Transverse colon (tissue), 3 donors: ENCODE measurements around the gene HS3ST3A1.

Experiments used
- POLR2A ChIP-seq: fragments of 450-650 bp; IDR thresholded peaks from one replicate; pipeline ENCODE4 v1.6.1; 2016; ENCODE audit warnings: antibody characterized with exemption, mild to moderate bottlenecking, moderate library complexity
- TF ChIP-seq, protein P1 (sequence below), 5 experiments: fragments of 200-600 bp in 3 of 5; fragments of 450-650 bp in 2 of 5; sonication (generic) in 3 of 5; IDR thresholded peaks; 1 replicate in 2 of 5; 2 replicates in 3 of 5; pipeline ENCODE4 v1.5.1; 2016 to 2017; ENCODE audit warnings: antibody characterized with exemption in 5 of 5, inconsistent platforms in 3 of 5, mild to moderate bottlenecking in 2 of 5, moderate library complexity in 1 of 5

DNA sequence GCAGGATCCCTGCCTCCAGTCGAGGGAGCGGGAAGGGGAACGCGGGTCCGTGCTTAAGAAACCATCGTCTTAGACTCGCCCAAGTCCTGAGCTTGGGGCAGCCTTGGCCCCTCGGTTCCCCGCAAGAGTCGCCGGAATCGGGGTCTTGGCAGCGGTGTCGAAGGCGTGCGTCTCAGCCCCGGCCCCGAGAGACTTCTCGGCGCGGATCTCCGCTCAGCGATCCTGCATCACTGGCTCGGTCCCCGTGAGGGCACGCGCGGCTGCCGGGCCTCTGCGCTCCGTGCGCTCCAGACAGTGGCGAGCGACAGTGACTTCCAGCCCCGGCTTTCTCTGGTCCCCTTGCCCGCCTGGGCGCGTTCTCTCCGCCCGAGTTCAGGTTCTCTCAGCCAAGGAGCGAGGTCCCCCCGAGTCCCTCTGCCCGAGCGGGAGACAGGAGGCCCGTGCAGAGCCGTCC is 380 bp downstream of the HS3ST3A1 start:
- no peak for TF ChIP-seq POLR2A
- TF ChIP-seq, protein P1, sequence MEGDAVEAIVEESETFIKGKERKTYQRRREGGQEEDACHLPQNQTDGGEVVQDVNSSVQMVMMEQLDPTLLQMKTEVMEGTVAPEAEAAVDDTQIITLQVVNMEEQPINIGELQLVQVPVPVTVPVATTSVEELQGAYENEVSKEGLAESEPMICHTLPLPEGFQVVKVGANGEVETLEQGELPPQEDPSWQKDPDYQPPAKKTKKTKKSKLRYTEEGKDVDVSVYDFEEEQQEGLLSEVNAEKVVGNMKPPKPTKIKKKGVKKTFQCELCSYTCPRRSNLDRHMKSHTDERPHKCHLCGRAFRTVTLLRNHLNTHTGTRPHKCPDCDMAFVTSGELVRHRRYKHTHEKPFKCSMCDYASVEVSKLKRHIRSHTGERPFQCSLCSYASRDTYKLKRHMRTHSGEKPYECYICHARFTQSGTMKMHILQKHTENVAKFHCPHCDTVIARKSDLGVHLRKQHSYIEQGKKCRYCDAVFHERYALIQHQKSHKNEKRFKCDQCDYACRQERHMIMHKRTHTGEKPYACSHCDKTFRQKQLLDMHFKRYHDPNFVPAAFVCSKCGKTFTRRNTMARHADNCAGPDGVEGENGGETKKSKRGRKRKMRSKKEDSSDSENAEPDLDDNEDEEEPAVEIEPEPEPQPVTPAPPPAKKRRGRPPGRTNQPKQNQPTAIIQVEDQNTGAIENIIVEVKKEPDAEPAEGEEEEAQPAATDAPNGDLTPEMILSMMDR (IDR thresholded peaks at IDR 0.05), result no peak
